GM19239 (cell line): ENCODE results near the gene ELAC2.

Source experiments
- DNase-seq: peaks from one replicate; pipeline ENCODE4 v3.0.0; 2011; ENCODE audit warnings: low spot score; ENCODE audit not compliant: insufficient read length
- FAIRE-seq: peaks from 2 replicates; lab custom pipeline; 2011; peaks lifted over from hg19 to GRCh38; lab: Jason Lieb, UNC

The ELAC2 gene

GRCh38 chr17:12964840-12965239, 53.0 kb downstream of the ELAC2 start:
- FAIRE-seq (no peak), DNase-seq (no peak)

- no peak for DNase-seq
- no peak for FAIRE-seq
Observed at GRCh38 chr17:12964162-12964561, 53.7 kb downstream of the ELAC2 start.

- DNase-seq (no peak), FAIRE-seq (no peak)
Observed at GRCh38 chr17:12963505-12963904, 54.3 kb downstream of the ELAC2 start.

GRCh38 chr17:12961655-12962054, 56.2 kb downstream of the ELAC2 start:
- FAIRE-seq (no peak), DNase-seq (no peak)

- DNase-seq (no peak), FAIRE-seq (no peak)
Observed at GRCh38 chr17:12959441-12959840, 58.4 kb downstream of the ELAC2 start.

- DNase-seq (no peak), FAIRE-seq (no peak)
Observed at GRCh38 chr17:12958786-12959185, 59.0 kb downstream of the ELAC2 start.

- DNase-seq: no peak
- FAIRE-seq: no peak
Observed at GRCh38 chr17:12955521-12955920, 62.3 kb downstream of the ELAC2 start.

GRCh38 chr17:12953156-12953555, 64.7 kb downstream of the ELAC2 start:
- no peak for FAIRE-seq

GRCh38 chr17:12952012-12952411, 65.8 kb downstream of the ELAC2 start:
- no peak for DNase-seq
- no peak for FAIRE-seq

More at GRCh38 chr17:12953156-12953555, 64.7 kb downstream of the ELAC2 start:
- no peak for DNase-seq

- DNase-seq (no peak), FAIRE-seq (no peak)
Observed at GRCh38 chr17:12947047-12947446, 70.8 kb downstream of the ELAC2 start.
